ENCODE results near the gene EEF1A1.

The EEF1A1 gene

GRCh38 chr6:73505142-73505541 lies 15.7 kb downstream of the EEF1A1 start:
- DNase-seq (ENCODE audit: low read depth), result no peak

DNA sequence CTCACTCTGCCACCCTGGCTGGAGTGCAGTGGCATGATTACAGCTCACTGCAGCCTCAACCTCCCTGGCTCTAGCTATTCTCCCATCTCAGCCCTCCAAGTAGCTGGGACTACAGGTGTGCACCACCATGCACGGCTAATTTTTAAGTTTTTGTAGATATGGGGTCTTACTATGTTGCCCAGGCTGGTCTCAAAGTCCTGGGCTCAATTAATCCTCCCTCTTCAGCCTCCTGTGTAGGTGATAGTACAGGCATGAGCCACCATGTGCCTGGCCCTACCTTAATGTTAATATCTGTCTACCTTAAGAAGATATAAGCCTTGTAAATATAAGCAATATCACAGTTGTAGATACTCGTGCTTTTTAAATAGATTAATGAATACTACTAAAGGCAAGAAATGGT lies 16.7 kb downstream of the EEF1A1 start:
- no peak for DNase-seq (ENCODE audit: low read depth)

GRCh38 chr6:73503027-73503772 lies 17.6 kb downstream of the EEF1A1 start:
- no peak for DNase-seq (ENCODE audit: low read depth)

GRCh38 chr6:73497915-73498314 lies 22.9 kb downstream of the EEF1A1 start:
- DNase-seq (ENCODE audit: low read depth), result no peak

GRCh38 chr6:73491377-73491776 lies 29.5 kb downstream of the EEF1A1 start:
- no peak for DNase-seq (ENCODE audit: low read depth)

DNA sequence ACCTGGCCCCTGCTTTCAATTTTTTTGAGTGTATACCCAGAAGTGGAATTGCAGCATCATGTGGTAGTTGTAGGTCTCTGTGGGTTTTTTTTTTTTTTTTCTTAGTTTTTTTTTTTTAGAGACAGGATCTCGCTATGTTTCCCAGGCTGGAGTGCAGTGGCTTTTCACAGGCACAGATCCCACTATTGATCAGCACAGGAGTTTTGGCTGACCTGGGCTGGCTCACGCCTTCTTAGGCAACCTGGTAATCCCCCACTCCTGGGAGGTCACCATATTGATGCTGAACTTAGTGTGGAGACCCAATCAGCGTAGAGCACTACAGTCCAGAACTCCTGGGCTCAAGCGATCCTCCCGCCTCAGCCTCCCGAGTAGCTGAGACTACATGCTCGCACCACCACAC lies 33.4 kb downstream of the EEF1A1 start:
- DNase-seq (ENCODE audit: low read depth), result no peak

DNA sequence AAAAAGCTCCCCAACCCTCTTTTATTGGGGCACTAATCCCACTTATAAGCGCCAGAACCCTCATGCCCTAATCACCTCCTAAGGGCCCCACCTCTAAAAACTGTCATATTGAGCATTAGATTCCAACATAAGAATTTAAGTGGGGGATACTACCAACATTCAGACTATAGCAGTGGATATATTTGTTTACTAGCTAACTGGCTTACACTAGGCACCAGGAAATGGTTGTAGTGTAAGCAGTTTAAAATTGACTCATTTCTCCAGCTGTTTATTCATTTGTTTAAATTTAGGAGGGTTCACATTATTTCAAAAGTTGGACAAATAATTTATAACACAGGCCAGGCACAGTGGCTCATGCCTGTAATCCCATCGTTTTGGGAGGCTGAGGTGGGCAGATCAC lies 36.4 kb downstream of the EEF1A1 start:
- DNase-seq (ENCODE audit: low read depth), result no peak

DNA sequence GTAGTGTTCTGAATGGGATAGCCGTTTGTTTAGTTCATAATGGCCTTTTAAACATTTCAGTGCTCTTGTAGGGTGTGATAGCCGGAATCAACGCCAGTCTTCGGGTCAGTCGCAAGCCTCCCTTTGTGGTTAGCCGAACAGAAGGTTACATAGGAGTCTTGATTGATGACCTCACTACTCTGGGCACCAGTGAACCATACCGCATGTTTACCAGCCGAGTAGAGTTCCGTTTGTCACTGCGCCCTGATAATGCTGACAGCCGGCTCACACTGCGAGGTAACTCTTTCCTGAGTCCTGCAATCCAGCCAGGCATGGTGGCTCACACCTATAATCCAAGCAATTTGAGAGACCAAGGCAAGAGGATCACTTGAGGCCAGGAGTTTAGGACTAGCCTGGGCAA lies 38.9 kb downstream of the EEF1A1 start:
- DNase-seq (ENCODE audit: low read depth), result no peak

- no peak for DNase-seq (ENCODE audit: low read depth)
Measured at GRCh38 chr6:73477407-73477806, 43.4 kb downstream of the EEF1A1 start.

GRCh38 chr6:73476723-73477122 lies 44.1 kb downstream of the EEF1A1 start:
- DNase-seq (ENCODE audit: low read depth), result no peak

DNA sequence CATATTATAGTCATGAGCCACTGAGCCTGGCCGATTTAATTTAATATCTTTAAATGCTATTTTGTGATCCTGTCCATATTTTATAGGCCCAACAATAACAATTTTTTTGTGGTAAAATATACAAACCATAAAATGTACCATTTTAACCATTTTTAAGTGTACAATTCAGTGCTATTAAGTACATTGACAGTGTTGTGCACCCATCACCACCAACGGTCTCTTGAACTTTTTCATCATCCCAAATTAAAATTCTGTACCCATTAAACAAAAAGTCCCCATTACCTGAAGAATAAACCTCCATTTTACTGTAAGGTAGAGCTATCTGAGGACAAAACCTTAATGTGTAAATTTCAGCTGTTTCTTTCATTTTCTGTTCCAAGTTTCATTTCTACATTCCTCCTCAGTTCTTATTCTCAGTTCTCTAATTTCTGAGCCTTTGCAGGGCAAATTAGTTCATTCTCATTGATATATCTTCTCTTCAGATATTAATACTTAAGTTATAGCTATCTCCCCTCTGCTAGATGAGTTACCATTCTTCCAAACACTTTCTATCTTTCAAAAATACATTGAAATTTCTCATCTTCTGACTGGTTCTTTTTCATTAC lies 49.0 kb downstream of the EEF1A1 start:
- no peak for DNase-seq (ENCODE audit: low read depth)

Measured in HS-5 (cell line).